GM21360 (cell line): ENCODE results near the gene HIC1.

Experiments
- ATAC-seq: cut with Tn5 transposase; IDR thresholded peaks from one replicate; pipeline ENCODE4 v1.9.1; 2021; ENCODE audit warnings: mild to moderate bottlenecking, moderate library complexity; ENCODE audit not compliant: unreplicated experiment

HIC1 gene

GRCh38 chr17:2044263-2044894, 10.5 kb upstream of the HIC1 start:
- no peak for ATAC-seq

GRCh38 chr17:2047590-2047989, 7.3 kb upstream of the HIC1 start:
- no peak for ATAC-seq

DNA sequence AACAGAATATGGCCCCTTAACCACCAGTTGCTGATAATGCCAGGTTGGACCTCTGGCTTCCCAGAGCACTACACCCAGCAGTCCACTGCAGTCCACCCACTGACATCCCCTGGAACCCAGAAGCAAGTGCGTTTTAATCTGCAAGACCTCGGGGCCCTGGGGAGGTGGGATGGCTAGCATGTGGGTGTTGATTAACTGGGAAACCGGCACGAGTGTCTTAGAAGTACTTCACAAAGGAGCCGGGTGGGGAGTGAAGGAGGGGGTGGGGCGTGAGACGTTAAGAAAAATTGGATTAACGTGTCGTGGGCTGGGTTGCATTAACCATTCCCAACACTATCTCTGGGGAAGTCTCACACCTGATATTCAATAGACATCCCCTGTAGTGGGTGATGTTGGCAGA, 6.1 kb upstream of the HIC1 start:
- ATAC-seq = no peak

GRCh38 chr17:2049333-2050299, 5.3 kb upstream of the HIC1 start:
- ATAC-seq = peak; percentile 51

DNA sequence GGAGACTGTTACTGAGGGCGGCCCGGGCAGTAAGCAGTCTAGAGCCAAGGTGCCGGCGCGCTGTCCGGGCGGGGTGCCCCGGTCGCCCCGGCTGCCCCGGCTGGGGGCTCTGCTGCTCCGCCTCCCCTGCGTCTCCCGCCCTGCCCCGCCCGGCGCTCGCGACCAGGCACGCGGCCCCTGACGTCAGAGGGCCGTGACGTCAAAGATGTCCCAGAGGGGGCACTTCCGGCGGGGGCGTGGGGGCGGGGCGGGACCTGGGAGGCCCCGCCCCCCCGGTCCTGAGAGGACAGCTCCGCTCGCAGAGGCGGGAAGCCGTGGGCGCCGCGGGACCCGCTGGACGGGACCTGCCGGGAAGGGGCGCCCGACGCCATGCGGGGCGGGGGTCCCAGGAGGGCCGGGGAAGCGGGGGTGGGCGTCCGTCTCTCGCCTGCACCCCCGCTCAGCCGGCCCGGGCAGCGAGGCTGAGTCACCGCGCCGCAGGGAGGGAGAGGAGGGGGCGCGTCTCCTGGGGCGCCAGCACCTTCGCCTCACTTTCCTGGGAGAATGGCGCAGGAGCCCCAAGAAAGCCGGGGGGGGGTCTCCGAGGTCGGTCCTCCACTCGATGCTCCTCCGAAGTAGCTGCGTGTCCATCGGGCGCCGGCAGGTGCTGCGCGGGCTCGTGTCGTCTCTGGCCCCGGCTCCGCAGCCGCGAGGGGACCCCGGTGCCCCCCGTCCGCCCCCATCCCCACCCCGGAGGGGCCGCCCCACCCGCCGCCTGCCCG, 4.4 kb upstream of the HIC1 start:
- ATAC-seq = no peak

DNA sequence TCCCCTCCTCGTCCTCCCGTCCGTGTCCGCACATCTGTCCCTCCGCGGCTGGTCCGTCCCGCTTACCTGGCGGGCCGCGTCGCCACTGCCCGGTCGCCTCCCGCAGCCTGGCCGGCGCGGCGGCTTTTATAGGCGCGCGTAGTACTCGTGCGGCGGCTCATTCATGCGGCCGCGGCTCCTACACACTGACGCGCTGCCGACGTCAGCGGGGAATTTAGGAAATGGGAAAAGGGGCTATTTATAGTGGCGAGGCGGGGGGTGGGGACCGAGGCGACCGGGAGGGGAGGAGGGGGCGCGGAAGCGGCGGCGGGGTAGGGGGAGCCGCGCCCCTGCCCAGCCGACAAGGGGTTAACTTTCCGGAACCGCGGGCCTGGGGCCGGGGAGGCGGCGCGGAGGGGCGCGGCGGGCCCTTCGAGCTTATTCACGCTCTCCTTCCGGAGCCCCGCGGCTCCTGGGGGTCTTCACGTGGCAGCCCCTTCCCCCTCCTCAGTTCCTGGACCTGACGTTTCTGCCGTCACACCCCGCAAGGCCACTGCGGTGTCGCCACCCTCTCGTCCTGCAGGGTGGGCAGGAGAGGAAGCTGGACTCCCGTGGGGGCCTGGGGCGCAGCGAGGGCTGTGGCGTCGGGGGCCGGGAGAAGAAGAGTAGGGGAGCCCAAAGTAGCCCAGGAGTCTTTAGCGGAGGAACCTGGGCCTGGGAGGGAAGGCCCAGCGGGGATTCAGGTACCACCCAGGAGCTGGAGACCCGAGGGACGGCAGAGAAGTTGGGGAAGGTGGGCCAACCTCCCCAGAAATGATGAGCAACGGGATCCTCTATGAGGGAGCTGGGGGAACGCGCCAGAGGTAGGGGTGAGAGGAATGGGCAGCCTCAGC, 3.6 kb upstream of the HIC1 start:
- ATAC-seq = no peak

GRCh38 chr17:2051933-2052559, 2.9 kb upstream of the HIC1 start:
- ATAC-seq = no peak

GRCh38 chr17:2053380-2054261, 1.3 kb upstream of the HIC1 start:
- no peak for ATAC-seq

- ATAC-seq = no peak
These were observed 716 bp upstream of the HIC1 start for GRCh38 chr17:2054262-2054511.

DNA sequence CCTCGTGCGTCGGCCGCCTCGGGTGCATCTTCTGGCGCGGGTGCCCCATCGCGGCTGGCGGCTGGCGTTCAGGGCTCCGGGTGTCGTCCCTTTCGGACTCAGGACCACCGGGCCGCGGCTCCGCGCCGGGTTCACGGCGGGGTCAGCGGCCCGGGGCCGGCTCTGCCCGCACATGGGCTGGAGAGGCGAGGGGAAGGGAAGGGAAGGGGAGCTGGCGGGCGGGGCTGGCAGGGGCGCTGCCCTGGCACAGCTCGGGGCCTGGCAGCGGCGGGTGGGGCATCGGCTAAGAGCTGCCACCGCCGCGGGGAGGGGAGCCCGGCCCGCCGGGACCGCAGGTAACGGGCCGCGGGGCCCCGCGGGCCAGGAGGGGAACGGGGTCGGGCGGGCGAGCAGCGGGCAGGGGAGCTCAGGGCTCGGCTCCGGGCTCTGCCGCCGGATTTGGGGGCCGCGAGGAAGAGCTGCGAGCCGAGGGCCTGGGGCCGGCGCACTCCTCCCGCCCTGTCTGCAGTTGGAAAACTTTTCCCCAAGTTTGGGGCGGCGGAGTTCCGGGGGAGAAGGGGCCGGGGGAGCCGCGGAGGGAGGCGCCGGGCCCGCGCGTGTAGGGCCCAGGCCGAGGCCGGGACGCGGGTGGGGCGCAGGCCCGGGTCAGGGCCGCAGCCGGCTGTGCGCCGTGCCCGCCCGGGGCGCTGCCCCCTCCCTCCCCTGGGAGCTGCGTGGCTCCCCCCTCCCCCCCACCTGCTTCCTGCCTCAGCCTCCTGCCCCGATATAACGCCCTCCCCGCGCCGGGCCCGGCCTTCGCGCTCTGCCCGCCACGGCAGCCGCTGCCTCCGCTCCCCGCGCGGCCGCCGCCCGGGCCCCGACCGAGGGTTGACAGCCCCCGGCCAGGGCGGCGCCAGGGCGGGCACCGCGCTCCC, 646 bp downstream of the HIC1 start:
- no peak for ATAC-seq

DNA sequence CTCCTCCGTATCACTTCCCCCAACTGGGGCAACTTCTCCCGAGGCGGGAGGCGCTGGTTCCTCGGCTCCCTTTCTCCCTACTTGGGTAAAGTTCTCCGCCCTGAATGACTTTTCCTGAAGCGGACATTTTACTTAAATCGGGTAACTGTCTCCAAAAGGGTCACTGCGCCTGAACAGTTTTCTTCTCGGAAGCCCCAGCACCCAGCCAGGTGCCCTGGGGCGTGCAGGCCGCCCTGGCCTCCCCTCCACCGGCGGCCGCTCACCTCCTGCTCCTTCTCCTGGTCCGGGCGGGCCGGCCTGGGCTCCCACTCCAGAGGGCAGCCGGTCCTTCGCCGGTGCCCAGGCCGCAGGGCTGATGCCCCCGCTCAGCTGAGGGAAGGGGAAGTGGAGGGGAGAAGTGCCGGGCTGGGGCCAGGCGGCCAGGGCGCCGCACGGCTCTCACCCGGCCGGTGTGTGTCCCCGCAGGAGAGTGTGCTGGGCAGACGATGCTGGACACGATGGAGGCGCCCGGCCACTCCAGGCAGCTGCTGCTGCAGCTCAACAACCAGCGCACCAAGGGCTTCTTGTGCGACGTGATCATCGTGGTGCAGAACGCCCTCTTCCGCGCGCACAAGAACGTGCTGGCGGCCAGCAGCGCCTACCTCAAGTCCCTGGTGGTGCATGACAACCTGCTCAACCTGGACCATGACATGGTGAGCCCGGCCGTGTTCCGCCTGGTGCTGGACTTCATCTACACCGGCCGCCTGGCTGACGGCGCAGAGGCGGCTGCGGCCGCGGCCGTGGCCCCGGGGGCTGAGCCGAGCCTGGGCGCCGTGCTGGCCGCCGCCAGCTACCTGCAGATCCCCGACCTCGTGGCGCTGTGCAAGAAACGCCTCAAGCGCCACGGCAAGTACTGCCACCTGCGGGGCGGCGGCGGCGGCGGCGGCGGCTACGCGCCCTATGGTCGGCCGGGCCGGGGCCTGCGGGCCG, 1.6 kb downstream of the HIC1 start:
- no peak for ATAC-seq

DNA sequence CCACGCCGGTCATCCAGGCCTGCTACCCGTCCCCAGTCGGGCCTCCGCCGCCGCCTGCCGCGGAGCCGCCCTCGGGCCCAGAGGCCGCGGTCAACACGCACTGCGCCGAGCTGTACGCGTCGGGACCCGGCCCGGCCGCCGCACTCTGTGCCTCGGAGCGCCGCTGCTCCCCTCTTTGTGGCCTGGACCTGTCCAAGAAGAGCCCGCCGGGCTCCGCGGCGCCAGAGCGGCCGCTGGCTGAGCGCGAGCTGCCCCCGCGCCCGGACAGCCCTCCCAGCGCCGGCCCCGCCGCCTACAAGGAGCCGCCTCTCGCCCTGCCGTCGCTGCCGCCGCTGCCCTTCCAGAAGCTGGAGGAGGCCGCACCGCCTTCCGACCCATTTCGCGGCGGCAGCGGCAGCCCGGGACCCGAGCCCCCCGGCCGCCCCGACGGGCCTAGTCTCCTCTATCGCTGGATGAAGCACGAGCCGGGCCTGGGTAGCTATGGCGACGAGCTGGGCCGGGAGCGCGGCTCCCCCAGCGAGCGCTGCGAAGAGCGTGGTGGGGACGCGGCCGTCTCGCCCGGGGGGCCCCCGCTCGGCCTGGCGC, 2.4 kb downstream of the HIC1 start:
- ATAC-seq = no peak

- ATAC-seq = no peak
These were observed 3.1 kb downstream of the HIC1 start for GRCh38 chr17:2057760-2058585.

DNA sequence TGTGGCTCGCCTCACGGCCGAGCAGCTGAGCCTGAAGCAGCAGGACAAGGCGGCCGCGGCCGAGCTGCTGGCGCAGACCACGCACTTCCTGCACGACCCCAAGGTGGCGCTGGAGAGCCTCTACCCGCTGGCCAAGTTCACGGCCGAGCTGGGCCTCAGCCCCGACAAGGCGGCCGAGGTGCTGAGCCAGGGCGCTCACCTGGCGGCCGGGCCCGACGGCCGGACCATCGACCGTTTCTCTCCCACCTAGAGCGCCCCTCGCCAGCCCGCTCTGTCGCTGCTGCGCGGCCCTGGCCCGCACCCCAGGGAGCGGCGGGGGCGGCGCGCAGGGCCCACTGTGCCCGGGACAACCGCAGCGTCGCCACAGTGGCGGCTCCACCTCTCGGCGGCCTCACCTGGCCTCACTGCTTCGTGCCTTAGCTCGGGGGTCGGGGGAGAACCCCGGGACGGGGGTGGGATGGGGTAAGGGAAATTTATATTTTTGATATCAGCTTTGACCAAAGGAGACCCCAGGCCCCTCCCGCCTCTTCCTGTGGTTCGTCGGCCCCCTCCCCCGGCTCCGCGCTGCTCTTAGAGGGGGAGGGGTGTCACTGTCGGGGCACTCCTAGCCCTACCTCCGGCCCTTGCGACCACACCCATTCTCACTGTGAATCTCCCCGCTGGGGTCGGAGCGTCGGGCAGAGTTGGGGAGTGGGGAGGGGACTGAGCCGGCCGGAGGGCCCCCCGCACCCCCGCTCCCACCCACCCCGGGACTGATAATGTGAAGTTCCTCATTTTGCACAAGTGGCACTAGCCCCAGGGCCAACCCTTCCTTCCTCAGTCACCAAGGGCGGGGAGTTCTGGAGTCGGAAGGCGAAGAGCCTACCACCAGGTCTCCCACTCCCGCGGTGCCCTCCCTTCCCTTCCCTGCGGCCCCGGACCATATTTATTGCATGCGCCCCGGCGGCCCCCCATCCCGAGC, 4.0 kb downstream of the HIC1 start:
- ATAC-seq = no peak
